Measurements from ENCODE around the gene CHST7.
"Not testable (repeated sequence)": the region's sequence is repeated elsewhere in the genome, so short reads cannot be mapped to it uniquely, and the experiment has no call there.

Gene CHST7, protein sequence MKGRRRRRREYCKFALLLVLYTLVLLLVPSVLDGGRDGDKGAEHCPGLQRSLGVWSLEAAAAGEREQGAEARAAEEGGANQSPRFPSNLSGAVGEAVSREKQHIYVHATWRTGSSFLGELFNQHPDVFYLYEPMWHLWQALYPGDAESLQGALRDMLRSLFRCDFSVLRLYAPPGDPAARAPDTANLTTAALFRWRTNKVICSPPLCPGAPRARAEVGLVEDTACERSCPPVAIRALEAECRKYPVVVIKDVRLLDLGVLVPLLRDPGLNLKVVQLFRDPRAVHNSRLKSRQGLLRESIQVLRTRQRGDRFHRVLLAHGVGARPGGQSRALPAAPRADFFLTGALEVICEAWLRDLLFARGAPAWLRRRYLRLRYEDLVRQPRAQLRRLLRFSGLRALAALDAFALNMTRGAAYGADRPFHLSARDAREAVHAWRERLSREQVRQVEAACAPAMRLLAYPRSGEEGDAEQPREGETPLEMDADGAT

DNA sequence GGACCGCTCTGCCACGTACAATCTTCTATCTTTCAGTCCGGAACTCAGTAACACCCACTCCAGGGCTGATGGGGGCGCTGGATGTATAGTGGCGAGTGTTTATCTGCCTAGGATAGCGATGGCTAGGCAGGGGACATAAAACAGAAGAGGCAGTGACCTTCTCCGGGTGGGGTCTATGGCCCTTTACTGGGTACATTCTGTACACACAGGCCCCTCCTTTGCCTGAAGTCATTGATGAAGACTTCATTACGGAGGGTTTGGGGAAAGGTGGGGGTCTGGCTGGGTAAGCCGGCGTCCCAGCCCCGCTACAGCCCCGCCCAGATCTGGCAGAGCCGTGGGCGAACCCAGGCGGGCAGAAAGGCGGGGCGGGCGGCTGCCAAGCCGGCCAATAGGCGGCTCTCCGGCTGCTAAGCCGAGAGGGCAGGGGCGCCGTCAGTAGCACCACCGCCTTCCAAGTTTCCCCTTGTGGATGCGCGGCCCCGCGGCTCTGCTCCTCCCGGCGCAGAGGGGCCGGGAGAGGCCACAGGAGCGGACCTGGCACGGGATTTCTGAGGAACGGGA is at the start of gene CHST7:
TSS of gene CHST7 (plus strand) at position 435 of the 561 bp plus-strand sequence. CDS start 167 bp downstream, outside the sequence.
- DNase-seq (ENCODE audit: low spot score), result peak; percentile 54

DNA sequence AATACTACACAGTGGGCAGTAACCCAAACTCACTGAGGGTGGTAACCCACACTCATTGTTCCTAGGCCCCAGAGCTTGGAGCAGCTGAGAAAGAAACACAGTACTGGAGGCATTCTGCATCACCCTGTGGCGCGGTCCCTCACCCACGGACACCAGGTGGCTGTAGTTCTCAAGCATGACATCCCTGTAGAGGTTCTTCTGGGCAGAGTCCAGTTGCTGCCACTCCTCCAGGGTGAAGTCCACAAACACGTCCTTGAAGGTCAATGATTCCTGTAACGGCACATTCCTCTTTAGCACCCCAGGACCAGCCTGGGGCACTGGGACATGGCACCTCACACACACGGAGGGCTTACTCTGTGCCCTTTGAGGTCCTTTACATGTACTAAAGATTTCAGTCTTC is 44.9 kb upstream of the CHST7 start:
- DNase-seq (ENCODE audit: low spot score), result not testable (repeated sequence)

DNA sequence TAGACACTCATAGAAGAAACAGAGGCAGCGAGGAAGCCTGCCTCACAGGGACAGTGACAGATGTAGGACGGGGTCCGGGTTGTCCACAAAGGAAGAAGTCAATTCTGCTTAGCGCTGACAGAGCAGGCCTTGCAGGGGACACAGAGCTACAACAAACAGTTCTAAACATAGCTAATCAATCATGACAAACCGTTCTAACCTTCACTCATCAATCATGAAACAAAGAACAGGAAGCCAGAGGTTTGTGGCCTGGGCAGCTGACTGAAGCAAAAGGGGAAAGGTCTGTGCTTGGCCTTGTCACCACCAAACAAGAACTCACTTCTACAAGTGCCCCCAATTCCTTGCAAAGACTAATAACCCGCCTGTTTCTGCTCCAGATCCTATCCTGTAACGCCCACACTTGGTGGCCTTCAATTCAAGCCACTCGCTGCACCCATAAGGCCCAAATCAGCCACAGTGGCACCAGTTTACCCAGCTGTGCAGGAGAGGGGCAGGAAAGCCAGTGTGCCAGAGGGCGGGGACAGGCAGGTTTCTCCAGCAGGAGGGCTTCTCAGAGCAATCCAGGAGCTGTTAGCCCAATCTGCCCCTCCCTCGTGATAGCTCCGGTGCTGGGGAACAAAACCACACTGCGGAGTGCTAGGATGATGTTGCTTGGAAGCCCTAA is 43.7 kb upstream of the CHST7 start:
- DNase-seq (ENCODE audit: low spot score), result not testable (repeated sequence)

DNA sequence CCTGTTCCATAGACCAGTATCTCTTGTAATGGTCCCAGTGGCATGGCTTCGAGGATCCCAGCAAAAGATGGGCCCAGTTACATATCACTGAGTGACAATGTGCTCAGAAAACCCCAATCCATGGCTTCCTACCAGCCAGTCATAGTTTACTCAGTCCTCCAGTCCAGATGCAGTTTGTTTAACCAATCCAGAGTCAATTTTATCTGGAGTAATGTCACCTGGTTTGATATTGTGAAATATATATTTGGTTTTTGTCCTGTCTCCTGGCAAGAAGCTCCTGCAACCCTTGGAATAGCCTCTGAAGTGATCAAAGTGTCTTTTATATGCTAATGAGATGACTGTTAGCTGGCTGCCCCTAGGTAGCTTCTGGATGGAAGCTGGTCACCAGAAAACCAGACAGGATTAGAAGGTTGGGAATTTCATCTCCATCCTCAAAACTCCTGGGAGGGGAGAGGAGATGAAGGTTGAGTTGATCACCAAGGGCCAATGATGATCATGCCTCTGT is 43.1 kb upstream of the CHST7 start:
- DNase-seq (ENCODE audit: low spot score), result not testable (repeated sequence)

DNA sequence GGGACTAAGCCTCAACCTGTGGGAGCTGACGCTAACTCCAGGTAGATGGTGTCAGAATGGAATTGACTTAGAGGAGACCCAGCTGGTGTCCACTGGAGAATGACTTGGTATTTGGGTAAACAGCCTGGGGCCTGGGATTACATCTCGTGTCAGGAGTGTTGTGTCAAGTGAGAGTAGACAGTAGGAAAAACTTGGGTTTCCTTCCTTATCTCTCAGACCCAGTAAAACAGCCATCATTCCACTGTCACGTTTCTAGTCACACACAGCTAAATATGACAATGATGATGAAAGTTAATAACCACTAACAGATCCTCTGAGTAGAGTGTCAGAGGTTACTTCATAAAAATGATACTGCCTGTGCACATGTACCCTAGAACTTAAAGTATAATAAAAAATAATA is 42.1 kb upstream of the CHST7 start:
- no peak for DNase-seq (ENCODE audit: low spot score)

DNA sequence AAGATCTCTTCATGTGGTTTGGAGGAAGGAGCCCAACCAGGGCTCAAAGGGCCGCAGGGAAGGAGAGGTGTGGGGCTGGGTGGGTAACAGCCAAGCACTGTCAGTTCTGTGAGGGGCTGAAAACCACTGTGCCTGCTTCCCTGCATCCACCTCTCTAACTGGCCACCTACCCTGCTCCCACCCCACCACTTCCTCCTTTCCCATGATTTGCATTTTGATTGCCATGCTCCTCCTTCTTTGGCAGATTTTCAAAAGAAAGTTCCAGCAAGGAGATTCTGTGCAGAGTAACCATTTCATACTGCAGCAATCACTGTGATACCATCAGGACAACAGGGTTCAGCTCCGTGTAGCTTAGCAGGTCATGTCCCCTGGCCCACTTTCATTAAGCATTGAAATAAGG is 30.1 kb upstream of the CHST7 start:
- DNase-seq (ENCODE audit: low spot score), result no peak

DNA sequence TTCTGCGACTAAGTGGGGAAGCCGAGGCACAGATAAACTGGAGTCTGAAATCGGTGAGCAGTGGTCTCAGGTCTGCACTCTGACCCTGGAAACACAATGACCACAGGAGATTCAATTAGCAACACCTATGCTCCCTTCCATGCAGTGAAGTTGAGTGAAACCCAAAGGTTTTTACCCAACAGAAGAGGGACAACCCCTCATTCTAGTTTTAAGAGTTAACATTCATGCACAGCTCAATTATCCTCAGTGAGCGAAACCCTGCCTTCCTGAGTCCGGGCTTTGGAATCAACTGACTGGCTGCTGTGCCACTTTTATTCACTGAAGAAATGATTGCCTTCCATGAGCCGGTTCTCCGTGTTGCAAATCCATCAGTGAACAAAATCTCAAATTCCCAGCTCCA is 29.0 kb upstream of the CHST7 start:
- DNase-seq (ENCODE audit: low spot score), result not testable (repeated sequence)

DNA sequence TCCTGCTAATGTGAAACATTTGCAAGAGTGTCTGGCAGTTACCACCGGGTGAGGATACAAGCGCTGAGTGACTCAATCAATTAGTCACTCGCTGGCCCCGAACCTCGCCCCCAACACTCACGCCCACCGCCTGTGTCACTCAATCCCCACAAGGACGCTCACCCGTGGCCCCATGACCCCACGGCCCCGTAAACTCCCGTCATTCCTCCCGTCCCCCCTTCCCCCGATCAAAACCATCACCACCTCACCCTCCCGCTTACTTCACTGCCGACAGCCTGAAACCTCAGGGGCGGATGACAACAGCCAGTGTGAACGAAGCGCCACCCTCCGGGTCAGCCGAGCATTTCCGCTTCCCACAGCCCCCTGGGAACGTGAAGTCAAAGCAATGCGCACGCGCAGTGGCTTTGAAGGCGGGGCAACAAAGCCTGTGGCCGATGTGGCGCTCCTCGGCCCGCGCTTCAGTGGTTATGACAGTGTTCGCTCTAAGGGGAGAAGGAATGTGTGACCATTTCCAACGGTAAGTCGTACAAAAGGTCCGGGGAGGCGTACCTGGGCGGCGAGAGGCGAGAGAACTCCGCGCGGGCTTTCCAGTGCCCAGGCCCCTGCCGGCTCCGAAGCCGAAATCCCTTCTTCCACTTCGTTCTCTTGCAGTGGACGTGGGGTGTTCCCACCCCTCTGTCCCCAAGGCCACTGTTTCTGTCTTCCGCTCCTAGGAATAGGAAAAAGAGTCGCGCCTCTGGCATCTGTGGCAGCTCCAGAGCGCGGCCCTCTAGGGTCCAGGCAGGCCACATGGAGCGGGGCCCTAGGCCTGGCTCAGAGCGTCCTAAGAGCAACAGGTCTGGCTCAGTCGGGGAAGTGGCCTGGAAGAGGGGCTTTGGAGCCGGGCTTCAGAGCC is 28.2 kb upstream of the CHST7 start, which contains the start of gene ZNF674:
TSS of gene ZNF674 (minus strand) at position 311 of the 895 bp plus-strand sequence. CDS start 3,334 bp downstream, outside the sequence.
- peak; percentile 87 for DNase-seq (ENCODE audit: low spot score)

DNA sequence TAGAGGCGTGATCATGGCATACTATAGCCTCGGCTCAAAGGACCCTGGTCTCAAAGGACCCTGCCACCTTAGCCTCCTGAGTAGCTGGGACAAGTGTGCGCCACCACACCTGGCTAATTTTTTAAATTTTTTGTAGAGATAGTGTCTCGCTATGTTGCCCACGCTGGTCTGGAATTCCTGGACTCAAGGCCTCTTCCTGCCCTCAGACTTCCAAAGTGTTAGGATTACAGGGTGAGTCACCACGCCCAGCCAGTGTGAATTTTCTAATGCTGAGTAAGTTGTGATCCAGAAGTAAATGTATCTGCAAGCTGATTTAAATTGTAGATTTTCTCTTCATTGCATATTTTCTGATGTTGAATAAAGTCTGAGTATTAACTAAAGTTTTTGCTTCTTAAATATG is 25.7 kb upstream of the CHST7 start:
- DNase-seq (ENCODE audit: low spot score), result peak; percentile 22

DNA sequence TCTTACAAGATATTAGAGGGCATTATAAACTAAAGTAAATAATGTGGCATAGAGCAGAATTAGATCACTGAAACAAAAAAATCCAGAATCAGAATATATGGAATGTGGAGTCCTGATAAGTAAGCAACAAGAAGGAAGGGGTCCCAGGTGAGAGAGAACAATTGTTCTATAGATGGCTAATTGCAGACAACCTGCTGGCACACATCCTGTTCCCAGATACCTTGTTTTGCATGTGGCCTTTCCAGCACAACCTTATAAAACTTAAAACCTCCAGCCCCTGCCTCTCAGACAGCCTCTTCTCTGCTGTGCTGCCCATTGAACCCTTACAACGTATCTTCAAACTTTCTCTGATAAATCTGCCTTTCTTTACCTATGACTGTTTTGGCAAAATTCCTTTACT is 23.7 kb upstream of the CHST7 start:
- DNase-seq (ENCODE audit: low spot score), result no peak

DNA sequence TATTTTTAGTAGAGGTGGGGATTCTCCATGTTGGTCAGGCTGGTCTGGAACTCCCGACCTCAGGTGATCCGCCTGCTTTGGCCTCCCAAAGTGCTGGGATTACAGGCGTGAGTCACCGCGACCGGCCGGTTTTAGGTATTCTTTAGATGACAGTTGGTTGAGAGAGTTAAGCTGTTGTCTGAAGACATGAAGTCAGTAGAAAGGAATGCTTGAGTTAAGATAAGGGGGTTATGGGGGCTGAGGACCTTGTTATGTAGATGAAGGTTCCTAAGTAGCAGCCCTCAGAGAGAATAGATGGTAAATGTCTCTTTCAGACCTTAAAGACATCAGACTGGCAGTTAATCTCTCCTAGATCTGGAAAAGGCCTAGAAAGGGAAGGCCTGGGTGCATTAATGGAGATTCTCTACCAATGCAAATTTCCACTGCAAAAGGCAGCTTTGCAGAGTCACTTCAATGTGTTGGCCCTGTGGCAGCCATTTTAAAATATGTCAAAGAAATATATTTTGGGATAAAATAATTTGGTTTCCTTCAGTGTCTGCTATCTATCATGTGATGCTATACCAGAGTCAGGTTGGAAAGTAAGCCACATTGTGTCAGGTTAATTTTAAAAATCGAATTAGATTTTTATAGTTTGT is 22.0 kb upstream of the CHST7 start:
- no peak for DNase-seq (ENCODE audit: low spot score)

DNA sequence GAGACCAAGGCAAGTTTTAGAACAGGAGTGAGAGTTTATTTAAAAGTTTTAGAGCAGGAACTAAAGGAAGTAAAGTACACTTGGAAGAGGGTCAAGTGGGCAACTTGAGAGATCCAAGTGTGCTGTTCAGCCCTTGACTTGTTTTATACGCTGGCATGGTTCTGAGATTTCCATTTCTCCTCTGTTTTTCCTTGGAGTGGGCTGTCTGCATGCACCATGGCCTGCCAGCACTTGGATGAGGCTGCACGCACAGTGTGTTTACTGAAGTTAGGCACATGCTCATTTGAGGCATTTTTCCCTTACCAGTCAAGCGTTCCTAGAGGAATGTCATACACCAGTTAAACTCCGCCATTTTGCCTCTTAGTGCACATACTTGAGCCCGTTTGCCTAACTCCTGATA is 19.6 kb upstream of the CHST7 start:
- no peak for DNase-seq (ENCODE audit: low spot score)

DNA sequence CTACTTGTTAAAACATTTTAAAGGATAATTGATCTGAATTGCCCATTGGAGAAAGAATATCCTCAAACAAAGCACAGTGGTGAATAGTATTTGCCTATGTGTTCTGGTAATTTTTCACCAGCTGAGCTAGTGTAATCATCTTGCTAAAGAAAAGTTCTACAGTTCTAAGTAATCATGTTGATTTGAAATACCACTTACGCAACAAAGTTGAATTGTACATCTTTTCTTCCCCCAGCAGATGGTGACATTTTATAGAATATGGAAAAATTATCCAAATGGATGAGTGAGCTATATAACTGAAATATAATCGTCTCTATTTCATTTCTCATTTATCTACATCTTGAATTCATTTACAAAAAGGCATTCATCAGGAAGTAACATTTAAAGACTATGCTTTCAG is 18.6 kb upstream of the CHST7 start:
- DNase-seq (ENCODE audit: low spot score), result peak; percentile 40

DNA sequence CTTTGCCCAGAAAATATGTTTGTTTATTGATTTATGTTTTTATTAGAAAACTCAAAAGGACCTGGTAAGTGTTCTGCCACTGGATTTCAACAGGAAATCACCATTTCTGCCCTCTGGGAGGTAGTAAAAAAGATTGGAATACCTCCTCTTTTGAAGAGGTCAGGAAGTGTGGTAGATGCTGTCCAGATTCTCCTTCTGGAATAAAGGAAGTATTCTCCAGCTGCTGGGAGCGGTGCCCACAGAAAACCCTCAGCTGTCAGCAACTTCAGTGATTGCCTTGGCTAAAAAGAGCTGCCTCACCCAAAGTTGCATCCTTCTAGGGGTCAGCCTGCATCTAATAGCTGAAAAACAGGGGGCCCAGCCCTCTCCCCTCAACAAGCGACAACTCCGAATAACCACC is 14.5 kb upstream of the CHST7 start:
- no peak for DNase-seq (ENCODE audit: low spot score)

DNA sequence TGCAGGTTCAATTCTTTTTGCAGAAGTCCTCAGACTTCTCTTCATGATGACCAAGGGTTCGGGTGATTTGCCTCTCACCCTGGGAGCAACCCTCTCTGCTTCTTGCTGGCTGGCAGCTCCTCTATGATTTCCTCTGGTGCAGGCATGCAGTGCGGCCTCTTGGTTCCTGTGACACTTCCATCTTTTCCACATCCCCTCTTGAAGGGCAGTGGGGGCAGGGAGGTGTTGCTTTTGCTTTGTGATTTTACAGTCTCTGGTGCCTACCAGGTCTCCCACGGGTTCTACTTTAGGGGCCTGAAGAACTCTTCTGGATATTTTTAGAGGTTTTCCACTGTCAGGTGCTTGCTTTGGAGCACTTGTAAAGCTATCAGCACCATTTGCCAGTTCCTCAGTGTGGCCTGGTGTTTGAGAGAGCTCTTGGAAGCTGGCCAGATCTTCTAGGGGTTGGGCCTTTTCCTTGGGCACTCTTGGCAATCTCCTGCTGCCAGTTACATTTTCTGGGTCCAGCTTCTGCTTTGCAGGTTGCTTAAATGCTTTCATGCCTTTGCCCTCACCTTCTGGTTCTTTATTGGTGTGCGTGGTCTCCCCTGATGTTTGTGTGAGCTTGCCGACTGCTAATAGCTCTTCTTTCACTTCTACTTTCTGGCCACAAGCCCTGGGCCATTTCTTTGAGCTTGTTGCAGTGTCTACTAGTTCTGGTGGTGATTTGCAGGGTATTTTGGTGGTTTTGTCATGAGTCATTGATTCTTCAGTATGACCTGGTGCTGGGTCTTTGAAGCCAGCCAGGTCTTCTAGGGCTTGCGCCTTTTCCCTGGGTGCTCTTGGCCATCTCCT is 11.5 kb upstream of the CHST7 start:
- no peak for DNase-seq (ENCODE audit: low spot score)

DNA sequence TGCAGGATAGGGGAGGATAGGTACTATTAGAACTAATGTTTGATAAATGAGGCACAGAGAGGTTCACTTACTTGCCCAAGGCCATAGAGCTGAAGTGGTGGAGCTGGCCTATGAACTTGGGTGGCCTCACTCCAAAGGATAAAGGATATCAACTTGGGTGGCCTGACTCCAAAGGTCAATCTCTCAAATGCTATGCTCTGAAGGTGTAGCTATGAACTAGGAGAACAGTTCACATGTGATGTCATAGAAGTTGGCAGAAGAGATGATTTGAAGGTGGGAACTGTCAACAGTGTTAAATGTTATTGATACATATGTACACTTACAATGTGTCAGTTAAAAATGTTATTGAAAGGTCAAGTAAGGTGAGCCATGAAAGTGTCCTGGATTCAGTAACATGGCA is 6.2 kb upstream of the CHST7 start:
- DNase-seq (ENCODE audit: low spot score), result no peak

DNA sequence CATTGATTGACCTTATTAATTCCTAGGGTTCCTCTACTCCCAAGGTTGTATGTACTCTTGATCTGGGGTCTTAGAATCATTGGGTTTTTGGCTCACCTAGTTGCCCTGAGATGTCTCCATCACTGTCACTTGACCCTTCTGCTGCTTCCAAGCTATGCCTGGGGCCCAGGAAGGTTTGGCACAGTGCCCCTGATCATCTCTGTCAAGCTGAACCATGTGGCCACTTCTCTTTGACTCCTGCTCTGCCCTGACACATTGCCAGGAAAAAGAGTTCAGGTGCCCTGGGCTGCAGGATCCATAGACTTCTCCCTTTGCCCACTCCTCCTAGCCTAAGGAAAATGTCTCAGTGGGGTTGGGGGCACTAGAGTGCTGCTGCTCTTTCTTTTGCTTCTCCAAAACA is 3.9 kb upstream of the CHST7 start:
- DNase-seq (ENCODE audit: low spot score), result no peak

DNA sequence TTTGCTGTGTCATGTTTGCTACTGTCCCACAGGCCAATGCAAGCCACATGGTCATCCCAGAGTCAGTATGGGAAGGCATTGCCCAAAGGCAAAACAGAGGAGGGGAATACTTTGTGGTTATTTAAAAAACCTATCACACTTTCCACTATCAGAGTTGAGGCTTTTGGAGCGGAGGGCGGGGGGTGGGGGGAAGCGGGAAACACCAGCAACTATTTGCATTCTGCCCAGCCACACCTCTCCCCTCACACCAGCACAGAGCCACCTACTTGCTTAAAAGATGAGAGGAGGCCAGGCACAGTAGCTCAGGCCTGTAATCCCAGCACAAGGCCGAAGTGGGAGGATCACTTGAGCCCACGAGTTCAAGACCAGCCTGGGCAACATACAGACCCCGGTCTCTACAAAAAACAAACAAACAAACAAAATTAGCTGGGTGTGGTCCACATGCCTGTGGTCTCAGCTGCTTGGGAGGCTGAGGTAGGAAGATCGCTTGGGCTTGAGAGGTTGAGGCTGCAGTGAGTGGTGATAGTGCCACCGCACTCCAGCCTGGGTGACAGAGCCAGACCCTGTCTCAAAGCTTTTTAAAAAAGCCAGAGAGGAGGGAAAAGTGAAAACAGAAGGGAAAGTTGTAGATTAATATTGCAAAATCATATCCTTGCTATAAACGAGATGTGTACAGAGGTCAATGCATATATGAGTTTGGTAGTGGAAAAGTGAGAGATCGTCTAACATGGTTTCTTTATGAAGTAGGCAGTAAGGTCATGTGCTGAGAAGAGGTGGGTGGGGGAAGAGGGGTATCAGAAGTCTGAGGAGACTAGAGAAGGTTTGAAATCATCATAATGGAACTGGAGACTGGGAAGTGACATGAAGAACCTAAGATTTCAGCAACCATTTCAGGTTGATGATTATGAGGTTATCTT is 1.9 kb upstream of the CHST7 start:
- DNase-seq (ENCODE audit: low spot score), result no peak

DNA sequence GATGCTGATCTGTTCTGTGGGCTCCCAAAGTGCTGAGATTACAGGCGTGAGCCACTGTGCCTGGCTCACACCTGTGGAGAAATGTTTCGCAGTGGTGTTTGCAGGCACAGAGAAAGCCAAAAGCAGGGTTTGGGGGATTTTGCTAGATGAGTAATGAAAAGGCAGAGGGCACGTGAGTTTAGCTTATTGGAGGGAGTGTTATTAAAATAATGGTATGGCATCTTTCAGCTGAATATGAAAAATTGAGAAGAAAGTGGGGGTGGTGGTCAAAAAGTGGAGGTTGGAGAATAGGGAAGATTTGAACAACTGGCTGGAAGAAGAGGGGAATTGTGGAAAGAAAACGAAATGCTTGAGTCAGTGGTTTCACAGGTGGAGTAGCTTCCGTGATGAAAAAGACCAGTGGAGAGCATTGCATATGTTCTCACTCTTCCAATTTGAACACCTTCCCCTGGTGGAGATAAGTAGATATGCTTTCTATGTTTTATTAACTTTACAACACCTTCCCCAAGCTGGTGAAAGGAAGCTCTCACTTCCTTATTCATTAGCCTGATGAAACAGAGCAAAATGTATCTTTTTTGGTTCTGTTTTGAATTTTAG is 1.1 kb upstream of the CHST7 start:
- DNase-seq (ENCODE audit: low spot score), result no peak

All from AG08395 (cell line).